ENCODE data around the gene MUC4. TPM values are rescaled to one million over a fixed set of nuclear protein-coding genes. Genes with fewer than 3 reads are reported as not detected.

MUC4 gene
- total RNA-seq, 1 donor from 2014 or later, result not detected

GRCh38 chr3:195699388-195699771 lies 112.3 kb downstream of the MUC4 start:
- DNase-seq (ENCODE audit: low read depth in 2 of 2), result no peak

GRCh38 chr3:195698647-195699387 lies 112.9 kb downstream of the MUC4 start:
- DNase-seq (ENCODE audit: low read depth in 2 of 2), result no peak

- DNase-seq (ENCODE audit: low read depth in 2 of 2), result no peak
Observed at GRCh38 chr3:195698325-195698646, 113.4 kb downstream of the MUC4 start.

- peak in 1 of 2 donors; percentile 43 for DNase-seq (ENCODE audit: low read depth in 2 of 2)
Observed at GRCh38 chr3:195697582-195698324, 114.0 kb downstream of the MUC4 start.

Other genes starting within 250 kb of the MUC4 start
- 2.4 and 144 TPM in 2 replicates for gene APOD, start 228.0 kb downstream of the MUC4 start, total RNA-seq
- gene MUC20, start 91.0 kb downstream of the MUC4 start, total RNA-seq, result under 0.01 TPM in 2 replicates
- gene TNK2, start 96.6 kb upstream of the MUC4 start, total RNA-seq, result 8.3 and 16.1 TPM in 2 replicates